ENCODE data around the gene PTPRD.

GRCh38 chr9:9938432-9938831, 674.4 kb downstream of the PTPRD start:
- TF ChIP-seq CTCF (IDR thresholded peaks at IDR 0.05 in 4 of 5, conservative IDR thresholded peaks at IDR 0.05 in 1 of 5) (no peak), POLR2A (IDR thresholded peaks at IDR 0.05) (no peak)
